GM18909 (cell line): ENCODE results near the gene SMC5.
"Not testable (repeated sequence)": the region's sequence is repeated elsewhere in the genome, so short reads cannot be mapped to it uniquely, and the experiment has no call there.

Experiments used
- ATAC-seq: cut with Tn5 transposase; IDR thresholded peaks from one replicate; pipeline ENCODE4 v1.9.1; 2021; ENCODE audit warnings: mild to moderate bottlenecking; ENCODE audit not compliant: unreplicated experiment, poor library complexity

Gene SMC5

DNA sequence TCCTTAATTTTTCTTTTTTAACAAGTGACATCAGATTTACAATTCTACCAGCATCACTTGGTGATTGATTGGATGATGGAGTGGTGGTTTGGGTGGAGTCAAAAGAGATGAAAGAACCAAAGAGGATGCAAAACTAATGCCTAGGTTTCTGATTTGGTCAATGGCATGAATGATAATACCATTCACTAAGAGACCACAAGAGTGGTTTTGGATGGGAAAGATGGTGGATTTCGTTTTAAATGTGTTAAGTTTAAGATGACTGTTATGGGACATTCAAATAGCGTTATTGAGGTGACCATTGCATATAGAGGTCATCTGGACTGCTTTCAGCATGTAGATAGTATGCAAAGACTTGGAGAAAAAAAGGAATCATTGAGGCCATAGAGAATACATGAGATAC is 3.6 kb downstream of the SMC5 start:
- no peak for ATAC-seq

GRCh38 chr9:70262948-70263347 is 4.2 kb downstream of the SMC5 start:
- no peak for ATAC-seq

DNA sequence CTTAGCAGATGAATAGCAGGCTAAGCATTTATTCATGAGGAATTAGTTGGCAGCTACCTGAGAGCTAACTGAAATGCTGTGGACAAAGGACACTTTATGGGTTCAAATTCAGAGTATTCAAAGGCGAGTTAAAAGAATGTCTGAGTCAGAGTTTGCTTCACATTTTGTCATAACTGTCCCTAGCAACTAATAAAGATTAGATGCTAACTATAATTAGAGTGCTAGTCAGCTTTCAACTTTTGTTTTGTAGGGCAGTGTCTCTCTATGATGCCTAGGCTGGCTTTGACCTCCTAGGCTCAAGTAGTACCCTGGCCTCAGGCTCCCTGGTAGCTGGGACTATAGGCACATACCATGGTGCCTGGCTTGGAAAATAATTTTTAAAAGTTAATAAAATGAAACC is 4.6 kb downstream of the SMC5 start:
- ATAC-seq: no peak

GRCh38 chr9:70278305-70278704 is 19.5 kb downstream of the SMC5 start:
- no peak for ATAC-seq

DNA sequence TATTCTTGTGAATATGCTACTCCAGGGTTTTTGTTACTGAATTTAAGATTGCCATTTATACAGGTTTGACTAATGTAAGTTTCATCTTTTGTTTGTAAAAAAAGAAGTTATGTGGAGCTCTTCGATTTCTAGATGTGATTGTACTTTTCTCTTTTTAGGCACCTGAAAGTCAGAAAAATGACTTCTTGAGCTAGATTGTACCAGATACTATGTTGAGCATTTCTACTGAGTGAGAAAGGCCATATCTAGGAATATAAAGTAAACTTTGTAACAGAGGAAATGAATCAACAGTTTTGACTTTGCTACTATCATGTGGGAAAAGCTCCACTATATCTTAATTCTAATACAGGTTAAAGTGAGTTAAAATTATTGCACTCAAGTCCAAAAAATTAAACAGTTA is 25.1 kb downstream of the SMC5 start:
- ATAC-seq: no peak

- ATAC-seq: no peak
Observed at GRCh38 chr9:70285246-70285645, 26.5 kb downstream of the SMC5 start.

- no peak for ATAC-seq
Observed at GRCh38 chr9:70285981-70286598, 27.3 kb downstream of the SMC5 start.

GRCh38 chr9:70290626-70291025 is 31.8 kb downstream of the SMC5 start:
- ATAC-seq: no peak

GRCh38 chr9:70291446-70291845 is 32.7 kb downstream of the SMC5 start:
- no peak for ATAC-seq

DNA sequence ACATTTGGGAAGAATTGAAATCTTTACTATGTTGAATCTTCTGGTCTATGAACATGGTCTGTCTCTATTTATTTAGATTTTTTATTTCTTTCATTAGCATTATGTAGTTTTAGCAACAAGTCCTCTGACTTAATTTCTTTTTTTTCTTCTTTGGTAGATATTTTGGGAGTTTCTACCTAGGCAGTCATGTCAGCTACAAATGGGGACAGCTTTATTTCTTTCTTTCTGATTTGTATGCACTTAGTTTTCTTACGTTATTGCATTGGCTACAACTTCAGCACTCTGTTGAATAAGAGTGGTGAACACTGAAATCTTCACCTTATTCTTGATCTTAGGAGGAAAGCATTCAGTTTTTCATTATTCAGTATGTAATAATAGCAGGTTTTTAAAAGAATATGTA is 33.5 kb downstream of the SMC5 start:
- no peak for ATAC-seq

DNA sequence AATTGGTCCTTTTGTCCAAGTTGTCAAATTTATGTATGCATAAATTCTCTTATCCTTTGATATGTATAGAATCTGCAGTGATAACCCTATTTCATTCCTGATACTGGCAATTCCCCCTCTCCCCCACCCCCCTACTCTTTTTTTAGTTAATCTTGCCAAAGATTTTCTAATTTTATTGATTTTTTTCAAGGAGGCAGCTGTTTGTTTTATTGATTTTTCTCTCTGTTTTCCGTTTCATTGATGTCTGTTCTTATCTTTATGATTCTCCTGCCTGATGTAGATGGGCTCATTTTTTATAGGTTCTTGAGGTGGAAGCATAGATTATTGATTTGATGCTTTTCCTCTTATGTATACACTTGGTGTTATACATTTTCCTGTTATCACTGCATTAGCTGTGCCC is 34.4 kb downstream of the SMC5 start:
- no peak for ATAC-seq

- no peak for ATAC-seq
Observed at GRCh38 chr9:70297141-70297540, 38.4 kb downstream of the SMC5 start.

DNA sequence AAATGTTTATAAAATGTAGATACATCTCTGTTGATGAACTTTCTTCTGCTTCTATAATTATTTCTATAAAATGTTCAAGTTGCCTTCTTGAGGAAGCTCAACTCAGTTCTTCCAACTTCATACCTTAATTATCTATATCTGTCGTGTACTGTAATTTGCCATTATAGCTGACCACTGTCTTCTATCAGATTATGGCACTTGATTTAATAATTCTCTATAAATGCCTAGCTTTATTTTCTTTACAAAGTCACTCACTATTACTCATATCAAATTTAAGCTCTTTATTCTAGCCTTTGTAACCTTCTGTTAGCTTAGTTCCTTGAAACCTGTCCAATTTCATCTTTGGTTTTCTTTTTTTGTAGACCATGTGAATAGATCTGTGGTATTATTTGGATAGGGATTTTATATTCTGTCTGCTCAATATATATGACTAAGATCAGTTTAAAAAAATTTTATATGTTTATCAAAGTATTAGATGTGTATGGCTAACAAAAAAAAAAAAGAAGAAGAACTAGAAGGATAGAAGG is 39.5 kb downstream of the SMC5 start:
- ATAC-seq: no peak

- no peak for ATAC-seq
Observed at GRCh38 chr9:70303268-70303667, 44.5 kb downstream of the SMC5 start.

- ATAC-seq: no peak
Observed at GRCh38 chr9:70304810-70305209, 46.0 kb downstream of the SMC5 start.

- no peak for ATAC-seq
Observed at GRCh38 chr9:70315389-70315788, 56.6 kb downstream of the SMC5 start.

DNA sequence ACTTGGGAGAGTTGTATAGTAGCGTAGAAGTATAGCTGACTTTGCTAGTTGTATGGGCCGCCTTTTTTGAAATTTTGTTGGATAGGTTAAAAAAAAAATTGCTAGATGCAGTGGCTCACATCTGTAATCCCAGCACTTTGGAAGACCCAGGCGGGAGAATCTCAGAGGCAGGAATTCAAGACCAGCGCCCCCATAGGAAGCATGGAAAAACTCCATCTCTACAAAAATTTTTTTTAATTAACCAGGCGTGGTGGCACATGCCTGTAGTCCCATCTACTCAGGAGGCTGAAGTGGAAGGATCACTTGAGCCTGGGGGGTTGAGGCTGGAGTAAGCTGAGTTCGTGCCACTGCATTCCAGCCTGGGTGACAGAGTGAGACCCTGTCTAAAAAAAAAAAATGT is 59.2 kb downstream of the SMC5 start:
- no peak for ATAC-seq

DNA sequence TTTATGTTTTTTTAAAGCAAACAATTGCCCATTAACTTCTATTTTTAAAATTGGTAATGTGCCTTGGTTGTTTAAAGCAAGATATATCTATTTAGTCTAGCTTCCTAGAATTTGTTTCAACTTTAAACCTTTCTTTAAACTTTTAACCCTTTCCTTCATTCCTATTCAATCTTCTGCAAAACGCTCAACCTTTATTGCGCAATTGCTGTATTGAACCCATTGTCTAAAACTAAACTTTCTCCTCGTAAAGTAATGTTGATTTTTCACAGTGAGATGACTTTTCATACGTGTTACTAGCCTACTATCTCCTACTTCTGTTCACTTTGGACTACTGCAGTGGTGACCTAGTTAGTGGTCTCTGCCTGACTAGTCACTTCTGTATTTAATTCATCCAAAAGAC is 63.3 kb downstream of the SMC5 start:
- no peak for ATAC-seq

DNA sequence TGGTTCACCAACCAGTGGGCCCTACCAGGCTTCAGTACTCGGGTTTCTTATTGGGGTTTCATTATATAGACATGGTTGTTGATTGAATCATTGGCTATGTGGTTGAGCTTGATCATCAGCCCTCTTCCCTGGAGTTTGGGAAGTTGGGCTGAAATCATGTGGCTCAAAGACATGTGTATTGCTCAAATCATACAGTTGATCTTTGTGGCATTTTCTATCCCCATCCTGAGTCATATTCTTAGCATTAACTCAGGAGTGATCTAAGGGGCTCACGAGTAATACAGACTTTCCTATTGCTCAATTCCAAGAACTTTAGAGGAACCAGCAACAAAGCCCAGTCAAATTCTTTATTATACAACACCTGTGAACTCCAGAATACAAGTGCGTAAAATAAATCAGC is 66.2 kb downstream of the SMC5 start:
- no peak for ATAC-seq

- ATAC-seq: not testable (repeated sequence)
Observed at GRCh38 chr9:70328625-70329024, 69.8 kb downstream of the SMC5 start.

DNA sequence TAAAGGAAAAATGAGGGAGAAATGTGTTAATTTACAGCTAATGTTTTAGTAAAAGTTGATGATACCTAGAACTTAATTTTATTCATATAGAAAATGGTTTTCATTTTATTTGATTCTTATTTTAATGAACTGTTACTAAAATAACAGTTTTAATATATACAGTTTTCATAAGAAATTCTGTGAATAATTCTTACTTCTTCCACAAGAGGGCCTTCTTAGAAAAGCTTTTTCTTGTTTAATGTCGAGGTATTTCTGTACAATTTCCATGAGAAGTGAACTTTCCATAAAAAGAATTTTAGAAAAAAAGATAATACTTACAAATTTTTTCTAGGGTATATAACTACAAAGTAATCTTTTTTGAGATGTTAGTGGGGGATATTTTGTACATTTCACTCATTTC is 81.8 kb downstream of the SMC5 start:
- no peak for ATAC-seq

- no peak for ATAC-seq
Observed at GRCh38 chr9:70347046-70347445, 88.3 kb downstream of the SMC5 start.

DNA sequence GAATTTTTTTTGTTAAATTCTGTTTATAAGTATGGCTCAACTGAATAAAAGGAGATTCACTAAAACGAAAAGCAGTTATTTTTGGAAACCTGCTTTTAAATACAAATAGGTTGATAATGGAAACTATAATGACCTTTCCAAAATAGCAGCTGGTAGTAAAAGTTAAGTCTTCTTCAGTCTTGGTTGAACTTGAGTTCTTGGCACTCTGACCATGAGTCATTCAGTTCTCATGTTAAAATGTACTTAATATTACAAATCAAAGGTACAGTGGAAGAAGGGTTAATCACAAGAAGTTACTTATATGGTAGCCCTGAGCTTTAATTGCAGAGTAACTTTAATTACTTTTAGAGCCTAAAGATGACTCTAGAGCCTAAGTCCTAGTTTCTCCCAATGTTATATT is 93.6 kb downstream of the SMC5 start:
- ATAC-seq: no peak
